NOMO-1 treated with dmso at 0.1 percent for 144 hours (cell line): ENCODE data around the gene SPRR4.

Experiments used
- DNase-seq: peaks from one replicate; lab custom pipeline; 2025; ENCODE audit not compliant: unreplicated experiment; lab: John Stamatoyannopoulos, UW

SPRR4 gene

GRCh38 chr1:152964536-152964935 is 5.9 kb upstream of the SPRR4 start:
- no peak for DNase-seq

- DNase-seq, result no peak
Measured at GRCh38 chr1:152965853-152966252, 4.6 kb upstream of the SPRR4 start.

- no peak for DNase-seq
Measured at GRCh38 chr1:152967201-152967600, 3.2 kb upstream of the SPRR4 start.

GRCh38 chr1:152968248-152968647 is 2.2 kb upstream of the SPRR4 start:
- DNase-seq, result peak; percentile 4

GRCh38 chr1:152969036-152969435 is 1.4 kb upstream of the SPRR4 start:
- DNase-seq, result no peak

- DNase-seq, result no peak
Measured at GRCh38 chr1:152972196-152972886, 1.9 kb downstream of the SPRR4 start.

DNA sequence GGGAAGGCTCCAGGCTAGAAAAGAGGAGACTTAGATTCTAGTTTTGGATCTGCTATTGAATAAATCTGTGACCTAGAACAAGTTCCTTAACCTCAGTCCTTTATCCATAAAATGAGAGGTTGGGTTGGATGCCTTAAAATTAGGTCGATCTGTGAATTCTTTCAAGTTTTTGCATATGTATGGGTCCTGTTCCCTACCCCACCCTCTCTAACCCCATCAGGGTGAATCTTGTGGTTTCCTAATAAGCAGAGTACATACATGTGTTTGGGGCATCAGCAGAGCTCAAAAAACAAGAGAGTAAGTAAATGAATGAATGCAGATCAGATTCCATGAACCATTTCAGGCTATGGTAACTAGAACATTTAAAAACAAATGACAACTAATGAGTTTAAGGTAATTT is 6.2 kb downstream of the SPRR4 start:
- DNase-seq, result no peak

GRCh38 chr1:152977614-152978013 is 7.2 kb downstream of the SPRR4 start:
- DNase-seq, result no peak

- DNase-seq, result no peak
Measured at GRCh38 chr1:152980676-152981075, 10.2 kb downstream of the SPRR4 start.

GRCh38 chr1:152981146-152981871 is 10.9 kb downstream of the SPRR4 start:
- DNase-seq, result no peak

DNA sequence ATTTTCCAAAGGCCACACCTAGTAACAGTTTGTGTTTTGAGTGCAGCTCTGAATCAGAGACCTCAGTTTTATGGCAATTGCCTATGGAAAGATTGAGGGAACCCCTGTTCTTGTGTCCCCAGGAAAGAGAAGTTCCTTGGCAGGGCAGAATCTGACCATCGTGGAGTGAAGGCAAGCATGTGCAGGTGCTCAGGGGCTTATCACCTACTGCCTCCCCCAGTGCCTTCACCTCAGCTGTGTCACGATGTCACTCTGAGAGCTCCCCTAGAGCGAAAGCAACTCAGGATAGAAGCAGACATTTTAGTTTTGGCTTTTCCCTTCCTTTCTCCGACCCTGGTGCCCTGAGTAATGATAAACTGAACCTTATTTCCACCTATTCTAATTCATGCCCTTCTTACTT is 11.6 kb downstream of the SPRR4 start:
- no peak for DNase-seq

GRCh38 chr1:152983234-152983633 is 12.8 kb downstream of the SPRR4 start:
- DNase-seq, result no peak

GRCh38 chr1:152983743-152984142 is 13.3 kb downstream of the SPRR4 start, which contains the start of gene SPRR1A:
Gene SPRR1A, plus strand, starts transcription at chr1:152984081. Its CDS starts 1,150 bp downstream, at chr1:152985231.
- DNase-seq, result no peak

GRCh38 chr1:152986578-152986977 is 16.1 kb downstream of the SPRR4 start:
- DNase-seq, result no peak

DNA sequence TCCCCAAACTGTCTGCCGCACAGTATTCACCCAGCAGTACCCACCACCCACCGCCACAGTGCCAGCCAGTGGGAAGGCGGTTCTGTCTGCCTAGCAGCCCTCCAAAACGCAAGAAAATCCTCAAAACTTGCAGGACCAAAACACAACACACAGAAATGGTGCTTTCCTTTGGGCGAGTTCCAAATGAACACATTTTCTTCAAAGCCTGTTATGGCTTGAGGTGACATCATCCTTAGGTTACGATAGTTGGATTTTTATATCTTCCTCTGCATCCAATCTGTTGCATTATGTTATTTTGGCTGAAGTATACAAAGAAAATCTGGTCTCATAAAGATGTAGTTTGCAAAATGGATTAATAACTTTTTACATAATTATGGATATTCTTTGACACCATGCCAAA is 22.7 kb downstream of the SPRR4 start:
- DNase-seq, result no peak

- DNase-seq, result no peak
Measured at GRCh38 chr1:152995842-152996241, 25.4 kb downstream of the SPRR4 start.

GRCh38 chr1:152996633-152997400 is 26.4 kb downstream of the SPRR4 start:
- DNase-seq, result no peak

- DNase-seq, result no peak
Measured at GRCh38 chr1:152997901-152998300, 27.5 kb downstream of the SPRR4 start.

DNA sequence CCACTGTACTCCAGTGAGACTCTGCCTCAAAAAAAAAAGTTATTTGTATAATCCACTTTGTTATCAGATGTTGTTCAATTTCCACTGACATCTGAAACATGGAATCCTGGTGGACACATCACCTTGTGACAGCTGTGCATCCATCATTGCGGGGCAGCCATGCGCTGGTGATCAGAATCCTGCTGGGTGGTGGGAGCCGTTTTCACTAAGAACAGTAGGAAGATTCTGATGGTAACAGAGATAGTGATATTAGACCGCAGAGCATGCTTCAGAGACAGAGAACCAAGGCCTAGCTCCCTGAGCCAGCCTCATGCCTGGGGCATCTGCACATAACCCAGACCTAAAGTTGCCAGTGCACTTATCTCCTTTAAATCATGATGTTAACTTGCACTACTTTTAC is 28.0 kb downstream of the SPRR4 start:
- DNase-seq, result no peak

DNA sequence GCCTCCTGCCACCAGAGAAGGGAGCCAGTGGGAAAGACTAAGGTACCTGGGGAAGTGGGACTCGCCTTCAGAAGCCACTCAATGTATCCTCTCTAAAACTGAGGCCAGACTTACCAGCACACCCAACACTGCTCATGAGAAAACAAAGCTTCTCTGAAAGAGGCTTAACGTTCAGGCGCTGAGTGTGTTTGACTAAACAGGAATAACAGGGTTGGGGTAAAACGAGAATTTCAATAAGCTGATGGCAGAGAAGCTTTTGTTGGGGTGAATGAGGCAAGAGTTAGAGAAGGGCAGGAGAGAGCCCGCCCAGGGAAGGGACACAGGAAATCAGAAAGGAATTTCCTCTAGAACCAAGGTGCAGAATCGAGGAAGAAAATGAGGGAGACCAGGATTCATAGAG is 29.4 kb downstream of the SPRR4 start:
- no peak for DNase-seq

DNA sequence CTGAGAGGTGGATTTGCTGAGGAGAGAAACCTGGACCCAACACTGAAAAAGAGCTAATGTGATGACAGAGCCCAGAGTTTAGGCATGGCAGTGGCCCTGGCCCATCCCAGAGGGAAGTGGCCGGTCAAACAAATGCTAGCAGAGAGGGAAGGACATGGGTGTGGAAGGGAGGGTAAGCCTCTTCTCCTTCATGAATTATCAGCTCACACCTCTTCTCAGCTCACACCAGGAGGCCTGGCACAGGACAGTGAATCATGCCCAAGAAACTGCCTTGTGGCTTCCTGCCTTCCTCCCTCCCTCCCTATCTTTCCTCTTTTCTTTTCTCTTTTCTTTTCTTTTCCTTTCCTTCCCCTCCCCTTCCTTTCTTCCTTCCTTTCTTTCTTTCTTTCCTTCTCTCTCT is 29.8 kb downstream of the SPRR4 start:
- no peak for DNase-seq

GRCh38 chr1:153001382-153001781 is 30.9 kb downstream of the SPRR4 start, which contains the start of gene SPRR3:
Gene SPRR3, plus strand, starts transcription at chr1:153001749. Its CDS starts 1,272 bp downstream, at chr1:153003021.
- no peak for DNase-seq
